ENCODE data around the gene MMADHC.

GRCh38 chr2:149537092-149537726 lies 50.4 kb downstream of the MMADHC start:
- TF ChIP-seq EP300 (IDR thresholded peaks at IDR 0.05) = no peak
- no peak for TF ChIP-seq POLR2A (IDR thresholded peaks at IDR 0.05)
- no peak for TF ChIP-seq CTCF (IDR thresholded peaks at IDR 0.05)
- TF ChIP-seq POLR2AphosphoS5 (IDR thresholded peaks at IDR 0.05) = no peak
